ENCODE measurements around the gene AEBP2.
"Not testable (repeated sequence)": the region's sequence is repeated elsewhere in the genome, so short reads cannot be mapped to it uniquely, and the experiment has no call there.

AEBP2 gene

DNA sequence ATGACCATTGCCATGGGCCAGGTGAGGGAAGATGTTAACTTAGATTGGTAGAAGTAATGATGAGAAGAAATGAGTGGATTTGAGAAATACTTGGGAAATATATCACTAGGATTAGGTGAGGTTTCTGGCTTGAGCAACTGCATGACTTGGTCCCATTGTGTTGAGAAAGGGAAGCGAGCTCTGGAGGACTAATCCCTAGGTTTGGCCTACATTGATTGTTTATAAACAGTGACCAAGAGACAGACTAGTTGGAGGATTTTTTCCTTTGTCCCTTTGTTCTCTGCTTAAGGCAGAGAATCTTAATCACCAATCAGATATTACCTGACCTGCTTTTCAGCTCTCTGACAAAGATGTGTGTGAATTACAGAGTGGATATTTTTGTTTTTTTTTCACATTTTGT is 100.5 kb downstream of the AEBP2 start:
- TF ChIP-seq SPI1 (IDR thresholded peaks at IDR 0.05; ENCODE audit: low read depth, low read length) (no peak), TAF1 (IDR thresholded peaks at IDR 0.05; ENCODE audit: low read depth, low read length) (no peak), POLR2A (IDR thresholded peaks at IDR 0.05; ENCODE audit: low read depth, low read length) (no peak), POLR2AphosphoS5 (IDR thresholded peaks at IDR 0.05; ENCODE audit: low read depth, low read length) (no peak), POU2F2 (IDR thresholded peaks at IDR 0.05; ENCODE audit: low read depth, low read length) (no peak), PAX5 (IDR thresholded peaks at IDR 0.05; ENCODE audit: insufficient read depth, low read length, severe bottlenecking) (no peak)
- no peak for FAIRE-seq
- DNase-seq (ENCODE audit: insufficient read length, low spot score) = no peak

DNA sequence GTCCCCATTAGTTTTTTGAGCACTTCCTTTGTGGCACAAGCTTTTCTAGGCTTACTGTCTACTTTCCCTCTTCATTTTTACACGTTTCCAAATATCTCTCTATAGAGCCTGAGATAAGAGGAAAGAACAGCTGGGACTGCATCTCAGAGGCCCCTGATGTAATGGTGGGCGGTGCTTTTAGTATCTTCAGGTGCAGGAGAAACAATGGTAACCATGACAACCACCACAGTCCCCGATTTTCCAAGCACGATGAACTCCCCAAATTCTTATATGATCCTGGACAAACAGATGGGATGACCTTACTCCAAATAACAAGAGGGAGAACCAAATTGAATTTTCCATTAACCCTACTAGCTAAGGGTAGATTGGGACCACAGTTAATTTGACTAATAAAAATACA is 103.3 kb downstream of the AEBP2 start:
- TF ChIP-seq PAX5 (IDR thresholded peaks at IDR 0.05; ENCODE audit: insufficient read depth, low read length, severe bottlenecking) (no peak), POU2F2 (IDR thresholded peaks at IDR 0.05; ENCODE audit: low read depth, low read length) (no peak), TAF1 (IDR thresholded peaks at IDR 0.05; ENCODE audit: low read depth, low read length) (no peak), POLR2A (IDR thresholded peaks at IDR 0.05; ENCODE audit: low read depth, low read length) (no peak), POLR2AphosphoS5 (IDR thresholded peaks at IDR 0.05; ENCODE audit: low read depth, low read length) (no peak), SPI1 (IDR thresholded peaks at IDR 0.05; ENCODE audit: low read depth, low read length) (no peak)
- no peak for DNase-seq (ENCODE audit: insufficient read length, low spot score)
- no peak for FAIRE-seq

DNA sequence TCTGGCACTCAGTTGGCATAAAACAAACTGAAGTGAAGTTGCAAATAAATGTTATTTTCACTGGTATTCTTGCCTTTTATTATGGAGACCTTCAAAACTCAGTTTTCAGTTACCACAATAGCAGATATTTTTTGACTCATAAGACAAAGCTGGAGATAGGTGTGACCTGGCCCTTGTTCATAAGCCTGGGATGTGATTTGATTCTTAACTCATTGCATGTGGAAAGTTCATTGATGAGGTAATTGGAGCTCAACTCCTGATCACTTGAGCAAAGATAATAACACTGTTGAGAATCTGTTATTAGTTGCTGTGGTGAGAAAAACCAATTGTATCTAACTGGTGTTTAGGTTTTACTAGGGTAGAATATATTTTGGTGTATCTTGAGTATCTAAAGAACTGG is 105.1 kb downstream of the AEBP2 start:
- TF ChIP-seq PAX5 (IDR thresholded peaks at IDR 0.05; ENCODE audit: insufficient read depth, low read length, severe bottlenecking) (no peak), POLR2AphosphoS5 (IDR thresholded peaks at IDR 0.05; ENCODE audit: low read depth, low read length) (no peak), POLR2A (IDR thresholded peaks at IDR 0.05; ENCODE audit: low read depth, low read length) (no peak), SPI1 (IDR thresholded peaks at IDR 0.05; ENCODE audit: low read depth, low read length) (no peak), POU2F2 (IDR thresholded peaks at IDR 0.05; ENCODE audit: low read depth, low read length) (no peak), TAF1 (IDR thresholded peaks at IDR 0.05; ENCODE audit: low read depth, low read length) (no peak)
- no peak for DNase-seq (ENCODE audit: insufficient read length, low spot score)
- no peak for FAIRE-seq

DNA sequence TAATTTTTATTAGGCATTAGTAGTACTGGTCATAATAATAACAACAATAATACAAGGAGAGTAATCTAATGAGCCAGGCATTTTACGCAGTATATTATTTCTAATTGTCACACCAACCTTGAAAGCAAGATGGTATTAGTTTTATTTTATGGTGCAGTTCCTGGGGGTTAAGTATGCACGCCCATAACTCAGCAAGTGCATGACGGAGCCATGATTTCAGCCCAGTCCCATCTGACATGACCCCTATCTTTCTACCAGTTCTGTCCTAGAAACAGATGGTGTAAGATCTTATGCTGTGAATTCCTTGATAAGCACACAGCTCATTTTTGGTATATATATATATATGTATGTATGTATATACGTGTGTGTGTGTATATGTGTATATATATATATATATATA is 106.0 kb downstream of the AEBP2 start:
- no peak for FAIRE-seq
- no peak for TF ChIP-seq POLR2A (IDR thresholded peaks at IDR 0.05; ENCODE audit: low read depth, low read length)
- no peak for DNase-seq (ENCODE audit: insufficient read length, low spot score)

DNA sequence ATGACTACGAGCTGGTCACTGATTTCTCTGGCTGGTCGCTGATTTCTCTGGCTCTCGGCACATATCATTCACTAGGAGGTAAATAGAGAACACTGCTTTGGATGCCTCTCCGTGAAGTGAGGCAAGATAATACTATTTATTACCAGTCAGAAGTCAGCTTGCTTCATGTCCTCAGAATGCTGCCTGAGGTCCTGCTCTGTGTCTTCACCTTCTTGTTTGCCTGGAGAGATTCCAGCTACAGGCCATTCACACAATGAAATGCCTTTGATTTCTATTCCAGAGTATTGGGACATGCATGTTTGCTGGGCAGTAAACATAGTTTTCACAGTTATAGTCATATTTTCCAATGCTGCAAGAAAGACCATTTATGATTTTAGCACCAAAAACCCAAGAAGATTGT is 106.7 kb downstream of the AEBP2 start:
- DNase-seq (ENCODE audit: insufficient read length, low spot score) = no peak
- FAIRE-seq = no peak
- TF ChIP-seq POU2F2 (IDR thresholded peaks at IDR 0.05; ENCODE audit: low read depth, low read length) (no peak), SPI1 (IDR thresholded peaks at IDR 0.05; ENCODE audit: low read depth, low read length) (no peak), POLR2AphosphoS5 (IDR thresholded peaks at IDR 0.05; ENCODE audit: low read depth, low read length) (no peak), POLR2A (IDR thresholded peaks at IDR 0.05; ENCODE audit: low read depth, low read length) (no peak)

DNA sequence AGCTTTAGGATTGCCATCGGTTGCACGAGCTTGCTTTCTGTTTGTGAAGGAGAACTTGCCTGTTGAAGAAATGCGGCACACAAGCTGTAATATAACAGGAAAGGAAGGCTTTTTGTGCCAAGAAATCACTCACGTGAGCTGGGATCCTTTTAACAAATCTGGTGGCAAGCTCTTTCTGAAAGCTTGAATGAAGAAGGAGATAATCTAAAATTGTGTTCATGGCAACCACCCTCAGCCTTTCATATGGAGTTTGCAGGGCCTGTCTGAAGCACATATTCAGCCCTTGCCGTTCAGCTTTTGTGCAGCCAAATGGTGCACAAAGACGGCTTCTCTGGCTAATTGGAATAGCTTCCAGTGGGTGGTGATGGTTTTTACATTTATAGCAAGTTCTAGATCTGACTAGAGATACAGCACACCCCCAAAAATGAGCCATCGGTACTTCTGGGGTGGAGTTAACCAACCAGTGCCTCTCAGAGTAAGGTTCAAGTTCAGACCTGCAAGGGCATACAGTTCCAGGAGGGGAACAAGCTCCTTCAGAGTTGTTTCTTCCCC is 107.4 kb downstream of the AEBP2 start:
- no peak for TF ChIP-seq POU2F2 (IDR thresholded peaks at IDR 0.05; ENCODE audit: low read depth, low read length)
- no peak for TF ChIP-seq POLR2A (IDR thresholded peaks at IDR 0.05; ENCODE audit: low read depth, low read length)
- TF ChIP-seq POLR2AphosphoS5 (IDR thresholded peaks at IDR 0.05; ENCODE audit: low read depth, low read length) = no peak
- DNase-seq (ENCODE audit: insufficient read length, low spot score) = no peak
- no peak for FAIRE-seq

DNA sequence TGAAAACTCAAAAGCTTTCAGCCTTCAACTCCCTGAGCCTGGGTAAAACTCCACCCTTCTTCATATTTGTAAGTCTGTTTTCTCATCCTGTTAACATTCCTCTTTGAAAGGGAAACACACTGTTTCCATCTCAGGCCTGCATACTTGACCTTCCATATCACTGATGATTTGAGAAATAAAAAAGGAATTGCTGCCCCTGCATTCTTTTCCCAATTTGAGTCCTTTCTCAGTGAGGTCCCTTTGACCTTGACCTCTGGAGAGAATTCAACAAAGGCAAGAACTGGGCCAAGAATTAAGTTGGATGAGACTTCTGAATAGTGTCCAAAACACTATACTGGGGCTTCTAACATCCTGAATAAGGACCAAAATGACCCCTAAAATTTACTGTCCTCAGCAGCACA is 108.0 kb downstream of the AEBP2 start:
- no peak for FAIRE-seq
- TF ChIP-seq PAX5 (IDR thresholded peaks at IDR 0.05; ENCODE audit: insufficient read depth, low read length, severe bottlenecking) (no peak), TAF1 (IDR thresholded peaks at IDR 0.05; ENCODE audit: low read depth, low read length) (no peak), POLR2A (IDR thresholded peaks at IDR 0.05; ENCODE audit: low read depth, low read length) (no peak), POU2F2 (IDR thresholded peaks at IDR 0.05; ENCODE audit: low read depth, low read length) (no peak), POLR2AphosphoS5 (IDR thresholded peaks at IDR 0.05; ENCODE audit: low read depth, low read length) (no peak), SPI1 (IDR thresholded peaks at IDR 0.05; ENCODE audit: low read depth, low read length) (no peak)
- DNase-seq (ENCODE audit: insufficient read length, low spot score) = no peak

DNA sequence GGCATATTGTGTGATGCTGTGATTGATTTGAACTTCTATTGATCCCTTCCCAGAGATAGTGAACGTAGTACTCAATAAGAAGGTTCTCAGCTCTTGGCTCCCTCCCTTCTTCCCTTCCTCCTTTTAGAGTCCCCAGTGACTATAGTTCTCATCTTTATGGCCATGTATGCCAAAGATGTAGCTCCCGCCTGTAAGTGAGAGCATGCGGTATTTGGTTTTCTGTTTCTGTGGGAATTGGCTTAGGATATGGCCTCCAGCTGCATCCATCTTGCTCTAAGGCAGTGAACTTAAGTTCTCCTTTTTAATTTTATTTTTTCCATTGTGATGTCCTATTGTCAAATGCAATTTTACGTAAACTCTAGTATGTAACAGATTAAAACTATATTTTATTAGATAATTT is 109.5 kb downstream of the AEBP2 start:
- FAIRE-seq = no peak
- TF ChIP-seq SPI1 (IDR thresholded peaks at IDR 0.05; ENCODE audit: low read depth, low read length) (no peak), POLR2A (IDR thresholded peaks at IDR 0.05; ENCODE audit: low read depth, low read length) (no peak), PAX5 (IDR thresholded peaks at IDR 0.05; ENCODE audit: insufficient read depth, low read length, severe bottlenecking) (no peak), POLR2AphosphoS5 (IDR thresholded peaks at IDR 0.05; ENCODE audit: low read depth, low read length) (no peak), TAF1 (IDR thresholded peaks at IDR 0.05; ENCODE audit: low read depth, low read length) (no peak), POU2F2 (IDR thresholded peaks at IDR 0.05; ENCODE audit: low read depth, low read length) (no peak)
- no peak for DNase-seq (ENCODE audit: insufficient read length, low spot score)

DNA sequence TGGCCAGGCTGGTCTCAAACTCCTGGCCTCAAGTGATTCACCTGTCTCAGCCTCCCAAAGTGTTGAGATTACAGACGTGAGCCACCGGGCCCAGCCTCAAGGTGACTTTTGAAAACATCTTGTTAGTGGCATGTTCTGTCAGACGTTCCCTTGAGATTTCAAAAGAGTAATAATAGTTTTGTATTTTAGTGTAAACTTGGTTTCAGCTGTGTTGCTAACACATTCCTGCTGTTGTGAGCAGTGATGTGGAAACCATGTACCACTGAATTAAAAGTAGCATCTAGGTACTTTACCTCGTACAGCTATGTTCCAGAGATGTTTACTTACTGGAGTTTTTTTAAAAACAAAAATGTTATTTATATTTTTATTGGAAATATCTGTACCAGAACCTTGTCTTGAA is 111.3 kb downstream of the AEBP2 start:
- peak; percentile 16 for FAIRE-seq
- no peak for DNase-seq (ENCODE audit: insufficient read length, low spot score)
- TF ChIP-seq SPI1 (IDR thresholded peaks at IDR 0.05; ENCODE audit: low read depth, low read length) = no peak
- TF ChIP-seq PAX5 (IDR thresholded peaks at IDR 0.05; ENCODE audit: insufficient read depth, low read length, severe bottlenecking) = no peak
- TF ChIP-seq POU2F2 (IDR thresholded peaks at IDR 0.05; ENCODE audit: low read depth, low read length) = no peak
- no peak for TF ChIP-seq POLR2AphosphoS5 (IDR thresholded peaks at IDR 0.05; ENCODE audit: low read depth, low read length)
- no peak for TF ChIP-seq TAF1 (IDR thresholded peaks at IDR 0.05; ENCODE audit: low read depth, low read length)
- no peak for TF ChIP-seq POLR2A (IDR thresholded peaks at IDR 0.05; ENCODE audit: low read depth, low read length)

DNA sequence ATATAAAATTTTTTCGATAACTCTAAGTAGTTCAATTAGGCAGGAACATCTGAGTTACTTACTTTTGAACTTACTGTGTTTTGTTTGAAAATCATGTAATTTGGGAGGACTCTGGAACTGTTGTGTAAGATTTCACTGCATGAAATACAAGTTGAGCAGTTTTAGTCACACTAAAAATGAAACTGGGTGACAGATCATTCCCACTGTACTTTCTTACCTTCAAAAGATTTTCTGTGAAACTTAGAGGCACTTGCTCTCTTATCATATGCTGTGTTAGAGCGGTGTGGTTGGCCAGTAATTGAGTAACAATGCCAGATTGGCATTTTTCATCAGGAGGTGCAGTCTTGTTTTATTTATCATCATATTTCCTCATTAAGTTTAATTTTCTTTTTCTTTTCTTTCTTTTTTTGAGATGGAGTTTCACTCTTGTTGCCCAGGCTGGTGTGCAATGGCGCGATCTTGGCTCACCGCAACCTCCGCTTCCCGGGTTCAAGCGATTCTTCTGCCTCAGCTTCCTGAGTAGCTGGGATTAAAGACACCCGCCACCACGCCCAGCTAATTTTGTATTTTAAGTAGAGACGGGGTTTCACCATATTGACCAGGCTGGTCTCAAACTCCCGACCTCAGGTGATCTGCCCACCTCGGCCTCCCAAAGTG is 113.3 kb downstream of the AEBP2 start:
- not testable (repeated sequence) for DNase-seq (ENCODE audit: insufficient read length, low spot score); FAIRE-seq
